HG02798 (cell line): ENCODE measurements around the gene OR8B4.
"Not testable (repeated sequence)": the region's sequence is repeated elsewhere in the genome, so short reads cannot be mapped to it uniquely, and the experiment has no call there.

Experiments used
- ATAC-seq: cut with Tn5 transposase; IDR thresholded peaks from one replicate; pipeline ENCODE4 v1.9.1; 2021; ENCODE audit warnings: mild to moderate bottlenecking; ENCODE audit not compliant: unreplicated experiment, poor library complexity

OR8B4 gene

GRCh38 chr11:124415356-124415923, 9.2 kb downstream of the OR8B4 start:
- ATAC-seq = peak; percentile 49

GRCh38 chr11:124409906-124410305, 14.8 kb downstream of the OR8B4 start:
- no peak for ATAC-seq

DNA sequence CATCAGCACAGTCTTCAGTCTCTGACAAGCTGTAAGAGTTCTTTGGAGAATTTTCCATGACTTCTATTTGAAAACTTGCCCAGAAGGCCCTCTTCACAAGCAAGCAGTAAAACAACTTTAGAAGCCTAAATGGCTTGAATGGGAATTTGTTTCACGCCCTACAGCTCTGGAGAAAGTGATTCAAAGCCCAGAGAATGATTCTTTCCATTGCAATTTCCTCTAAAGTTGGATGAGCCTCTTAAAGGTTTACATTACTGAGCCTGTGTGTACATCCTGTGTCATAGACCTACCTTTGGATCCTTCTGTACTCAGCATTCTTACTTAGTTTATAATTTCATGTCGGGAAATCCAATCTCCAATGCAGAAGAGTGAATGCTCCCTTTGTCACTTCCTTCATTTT, 19.1 kb downstream of the OR8B4 start:
- no peak for ATAC-seq

GRCh38 chr11:124403186-124403585, 21.5 kb downstream of the OR8B4 start:
- ATAC-seq = not testable (repeated sequence)

GRCh38 chr11:124402326-124402922, 22.2 kb downstream of the OR8B4 start:
- peak; percentile 90 for ATAC-seq

GRCh38 chr11:124398924-124399323, 25.7 kb downstream of the OR8B4 start, which contains the start of gene OR8B3:
Gene OR8B3, minus strand, starts transcription at chr11:124399024. Its CDS starts 1,673 bp downstream, at chr11:124397351.
- no peak for ATAC-seq

GRCh38 chr11:124396847-124397246, 27.8 kb downstream of the OR8B4 start:
- not testable (repeated sequence) for ATAC-seq

DNA sequence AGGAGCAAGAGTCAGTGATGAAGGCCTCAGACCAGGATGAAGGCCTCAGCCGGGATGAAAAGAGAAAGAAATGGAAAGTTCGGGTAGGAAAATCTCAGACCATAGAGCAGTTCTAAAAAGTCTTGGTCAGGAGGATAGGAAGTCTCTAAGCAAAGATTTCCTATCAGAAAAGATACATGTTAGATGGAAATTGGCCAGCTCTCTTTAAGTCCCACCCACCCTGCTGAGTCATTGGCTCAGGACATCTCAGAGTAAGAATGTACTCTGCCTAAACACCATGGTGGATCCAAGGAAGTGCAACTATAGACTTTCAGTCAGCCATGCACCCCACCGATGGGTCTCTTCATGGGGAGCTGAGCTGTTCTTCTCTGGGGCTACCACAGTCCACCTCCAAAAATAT, 30.3 kb downstream of the OR8B4 start:
- ATAC-seq = no peak

DNA sequence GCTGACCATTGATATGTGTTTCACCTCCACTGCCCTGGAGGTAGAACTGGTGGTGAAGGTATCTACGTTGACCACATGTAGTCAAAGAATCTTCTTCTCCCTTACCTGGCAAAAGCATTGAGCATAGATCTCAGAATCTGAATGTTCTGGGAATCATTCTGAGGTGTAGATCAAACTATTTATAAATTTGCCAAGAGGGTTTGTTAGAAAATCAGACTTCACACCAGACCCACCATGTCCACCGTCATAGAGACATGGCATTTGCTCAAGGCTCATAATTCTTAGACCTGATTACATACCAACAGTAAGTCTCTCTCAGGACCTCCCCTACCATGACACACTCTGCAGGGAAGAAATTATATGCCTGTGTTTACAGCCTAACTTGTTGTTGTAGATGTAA, 40.3 kb downstream of the OR8B4 start, which contains the start of gene OR8B2:
TSS of gene OR8B2 (minus strand) at position 101 of the 400 bp plus-strand sequence. CDS start 1,156 bp downstream, outside the sequence.
- no peak for ATAC-seq

- not testable (repeated sequence) for ATAC-seq
Measured at GRCh38 chr11:124382857-124383256, 41.8 kb downstream of the OR8B4 start.

- ATAC-seq = no peak
Measured at GRCh38 chr11:124380585-124380984, 44.1 kb downstream of the OR8B4 start.

GRCh38 chr11:124376280-124376679, 48.4 kb downstream of the OR8B4 start:
- ATAC-seq = no peak
